ENCODE data around the gene CTH. TPM values are rescaled to one million over a fixed set of nuclear protein-coding genes. Genes with fewer than 3 reads are reported as not detected.
A peak's percentile ranks its signal among the peaks of the same experiment; 100 is the strongest.

Gene CTH
- total and polyA plus RNA-seq, 2 of the 13 experiments (the other 11 are each of a cell fraction or from before 2014, with no cell fraction given) = 8.7 to 19.7 TPM

DNA sequence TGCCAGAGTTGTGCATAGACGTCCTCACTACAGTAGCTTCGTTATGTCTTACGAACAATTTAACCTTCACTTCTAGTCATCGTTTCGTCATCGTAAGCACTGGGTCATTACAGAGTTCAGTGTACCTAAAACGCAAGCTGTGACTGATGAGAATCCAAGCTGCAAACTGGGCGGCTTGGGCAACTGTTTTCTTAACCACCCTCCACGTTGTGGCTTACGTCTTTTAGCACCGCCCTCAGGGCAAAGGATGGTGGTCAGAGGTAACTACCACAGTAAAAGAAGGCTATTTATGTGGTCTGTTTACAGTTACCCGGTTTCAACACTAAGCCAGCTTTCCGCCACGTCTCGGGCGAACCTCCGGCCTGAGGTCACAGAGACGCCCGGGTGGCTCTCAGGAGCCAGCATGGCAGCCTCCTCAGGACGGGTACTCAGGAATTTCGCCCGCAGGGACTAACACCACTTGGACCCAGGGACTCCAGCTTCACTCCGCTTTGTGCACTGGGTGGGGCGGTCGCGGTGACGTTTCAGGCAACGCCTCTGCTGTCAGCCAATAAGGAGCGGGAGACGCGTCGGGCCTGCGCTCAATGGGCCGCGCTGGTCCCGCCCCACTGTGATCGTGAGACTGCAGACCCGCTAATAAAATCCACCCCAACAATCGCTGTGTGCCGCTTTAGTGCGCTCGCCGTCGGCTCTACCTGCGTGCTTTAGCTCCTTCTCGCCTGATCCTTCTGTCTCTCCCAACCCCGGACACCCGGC, at the start of gene CTH (continued):
- TF ChIP-seq, protein P1, sequence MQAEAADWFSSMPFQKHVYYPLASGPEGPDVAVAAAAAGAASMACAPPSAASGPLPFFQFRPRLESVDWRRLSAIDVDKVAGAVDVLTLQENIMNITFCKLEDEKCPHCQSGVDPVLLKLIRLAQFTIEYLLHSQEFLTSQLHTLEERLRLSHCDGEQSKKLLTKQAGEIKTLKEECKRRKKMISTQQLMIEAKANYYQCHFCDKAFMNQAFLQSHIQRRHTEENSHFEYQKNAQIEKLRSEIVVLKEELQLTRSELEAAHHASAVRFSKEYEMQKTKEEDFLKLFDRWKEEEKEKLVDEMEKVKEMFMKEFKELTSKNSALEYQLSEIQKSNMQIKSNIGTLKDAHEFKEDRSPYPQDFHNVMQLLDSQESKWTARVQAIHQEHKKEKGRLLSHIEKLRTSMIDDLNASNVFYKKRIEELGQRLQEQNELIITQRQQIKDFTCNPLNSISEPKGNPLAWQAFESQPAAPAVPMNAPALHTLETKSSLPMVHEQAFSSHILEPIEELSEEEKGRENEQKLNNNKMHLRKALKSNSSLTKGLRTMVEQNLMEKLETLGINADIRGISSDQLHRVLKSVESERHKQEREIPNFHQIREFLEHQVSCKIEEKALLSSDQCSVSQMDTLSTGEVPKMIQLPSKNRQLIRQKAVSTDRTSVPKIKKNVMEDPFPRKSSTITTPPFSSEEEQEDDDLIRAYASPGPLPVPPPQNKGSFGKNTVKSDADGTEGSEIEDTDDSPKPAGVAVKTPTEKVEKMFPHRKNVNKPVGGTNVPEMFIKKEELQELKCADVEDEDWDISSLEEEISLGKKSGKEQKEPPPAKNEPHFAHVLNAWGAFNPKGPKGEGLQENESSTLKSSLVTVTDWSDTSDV (CRISPR knock-in tag; IDR thresholded peaks at IDR 0.05) = 0 out of 2 replicates have a peak, but pooled peaks have one; percentile 22
- TF ChIP-seq CBFB (CRISPR knock-in tag; IDR thresholded peaks at IDR 0.05) (no peak; the same call in 1 of the 2 replicates), NKX3-1 (CRISPR knock-in tag; IDR thresholded peaks at IDR 0.05) (no peak), ZNF33B (CRISPR knock-in tag; IDR thresholded peaks at IDR 0.05) (peak; percentile 51; the same call in 1 of the 2 replicates), SOX6 (IDR thresholded peaks at IDR 0.05) (no peak), SOX6 (CRISPR knock-in tag; IDR thresholded peaks at IDR 0.05) (peak; percentile 74), GPBP1L1 (CRISPR knock-in tag; IDR thresholded peaks at IDR 0.05) (no peak), NFYB (CRISPR knock-in tag; IDR thresholded peaks at IDR 0.05) (peak; percentile 95), ZBTB7B (CRISPR knock-in tag; IDR thresholded peaks at IDR 0.05) (peak; percentile 89), ZNF20 (CRISPR knock-in tag; IDR thresholded peaks at IDR 0.05) (0 out of 2 replicates have a peak, but pooled peaks have one; percentile 87), MEF2D (CRISPR knock-in tag; IDR thresholded peaks at IDR 0.05) (peak; percentile 83; the same call in 1 of the 2 replicates), PPARG (CRISPR knock-in tag; conservative IDR thresholded peaks at IDR 0.05) (0 out of 2 replicates have a peak, but pooled peaks have one; percentile 18), ZNF709 (CRISPR knock-in tag; IDR thresholded peaks at IDR 0.05) (peak; percentile 24; the same call in 1 of the 2 replicates), ZSCAN31 (CRISPR knock-in tag; IDR thresholded peaks at IDR 0.05; ENCODE audit: low read depth) (peak; percentile 74), THAP9 (CRISPR knock-in tag; IDR thresholded peaks at IDR 0.05; ENCODE audit: borderline replicate concordance) (peak; percentile 71; the same call in 1 of the 2 replicates), ZMYM3 (CRISPR knock-in tag; IDR thresholded peaks at IDR 0.05) (0 out of 2 replicates have a peak, but pooled peaks have one; percentile 7), ZFYVE20 (CRISPR knock-in tag; IDR thresholded peaks at IDR 0.05; ENCODE audit: borderline replicate concordance, low read depth) (no peak)
- TF ChIP-seq, protein P2, sequence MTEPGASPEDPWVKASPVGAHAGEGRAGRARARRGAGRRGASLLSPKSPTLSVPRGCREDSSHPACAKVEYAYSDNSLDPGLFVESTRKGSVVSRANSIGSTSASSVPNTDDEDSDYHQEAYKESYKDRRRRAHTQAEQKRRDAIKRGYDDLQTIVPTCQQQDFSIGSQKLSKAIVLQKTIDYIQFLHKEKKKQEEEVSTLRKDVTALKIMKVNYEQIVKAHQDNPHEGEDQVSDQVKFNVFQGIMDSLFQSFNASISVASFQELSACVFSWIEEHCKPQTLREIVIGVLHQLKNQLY (CRISPR knock-in tag; IDR thresholded peaks at IDR 0.05) = peak; percentile 17; the same call in 1 of the 2 replicates

All from HepG2 (cell line).